OCI-LY1 (cell line): Measurements from ENCODE around the gene NFKBIZ.

Experiments
- EZH2 ChIP-seq: fragments of 200-600 bp; sonication (generic), shearing (Covaris generic); IDR thresholded peaks from 2 replicates; pipeline ENCODE4 v1.8.0; 2017; ENCODE audit warnings: borderline replicate concordance, mixed run types, mild to moderate bottlenecking, antibody characterized with exemption, low read length, moderate library complexity, mixed read lengths
- TF ChIP-seq, protein P1 (sequence below): fragments of 200-600 bp; sonication (generic), shearing (Covaris generic); IDR thresholded peaks from 2 replicates; pipeline ENCODE4 v1.5.1; 2017; ENCODE audit warnings: mild to moderate bottlenecking, antibody characterized with exemption, low read length, moderate library complexity, mixed read lengths

DNA sequence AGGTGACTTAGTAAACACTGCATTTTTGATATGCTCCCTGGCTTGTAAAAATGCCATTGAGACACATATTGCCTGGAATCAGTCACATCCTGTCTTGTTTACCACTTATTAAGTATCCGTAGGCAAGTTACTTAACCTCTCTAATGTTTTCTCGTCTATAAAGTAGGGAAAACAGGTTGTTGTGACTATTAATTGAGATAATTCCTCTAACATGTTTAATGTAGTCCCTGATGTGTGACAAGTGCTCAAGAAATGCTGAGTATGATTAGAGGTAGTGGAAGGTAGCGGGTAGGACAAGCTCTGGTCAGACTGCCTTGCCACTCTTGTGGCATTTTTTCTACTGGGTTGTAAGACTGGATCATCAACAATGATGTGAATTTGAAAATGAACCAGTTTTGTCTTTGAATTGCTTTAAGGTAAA is 54.1 kb downstream of the NFKBIZ start:
- TF ChIP-seq, protein P1, sequence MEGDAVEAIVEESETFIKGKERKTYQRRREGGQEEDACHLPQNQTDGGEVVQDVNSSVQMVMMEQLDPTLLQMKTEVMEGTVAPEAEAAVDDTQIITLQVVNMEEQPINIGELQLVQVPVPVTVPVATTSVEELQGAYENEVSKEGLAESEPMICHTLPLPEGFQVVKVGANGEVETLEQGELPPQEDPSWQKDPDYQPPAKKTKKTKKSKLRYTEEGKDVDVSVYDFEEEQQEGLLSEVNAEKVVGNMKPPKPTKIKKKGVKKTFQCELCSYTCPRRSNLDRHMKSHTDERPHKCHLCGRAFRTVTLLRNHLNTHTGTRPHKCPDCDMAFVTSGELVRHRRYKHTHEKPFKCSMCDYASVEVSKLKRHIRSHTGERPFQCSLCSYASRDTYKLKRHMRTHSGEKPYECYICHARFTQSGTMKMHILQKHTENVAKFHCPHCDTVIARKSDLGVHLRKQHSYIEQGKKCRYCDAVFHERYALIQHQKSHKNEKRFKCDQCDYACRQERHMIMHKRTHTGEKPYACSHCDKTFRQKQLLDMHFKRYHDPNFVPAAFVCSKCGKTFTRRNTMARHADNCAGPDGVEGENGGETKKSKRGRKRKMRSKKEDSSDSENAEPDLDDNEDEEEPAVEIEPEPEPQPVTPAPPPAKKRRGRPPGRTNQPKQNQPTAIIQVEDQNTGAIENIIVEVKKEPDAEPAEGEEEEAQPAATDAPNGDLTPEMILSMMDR: no peak
- TF ChIP-seq EZH2: no peak
